T-helper 22 cell (primary cell): ENCODE data around the gene THBS4.

Experiments
- DNase-seq: peaks from one replicate; pipeline ENCODE4 v3.0.0-alpha.2; 2020; ENCODE audit warnings: low read depth

THBS4 gene

GRCh38 chr5:80048084-80048780 is 13.1 kb downstream of the THBS4 start:
- DNase-seq = no peak

GRCh38 chr5:80052464-80052863 is 17.3 kb downstream of the THBS4 start:
- DNase-seq = no peak

DNA sequence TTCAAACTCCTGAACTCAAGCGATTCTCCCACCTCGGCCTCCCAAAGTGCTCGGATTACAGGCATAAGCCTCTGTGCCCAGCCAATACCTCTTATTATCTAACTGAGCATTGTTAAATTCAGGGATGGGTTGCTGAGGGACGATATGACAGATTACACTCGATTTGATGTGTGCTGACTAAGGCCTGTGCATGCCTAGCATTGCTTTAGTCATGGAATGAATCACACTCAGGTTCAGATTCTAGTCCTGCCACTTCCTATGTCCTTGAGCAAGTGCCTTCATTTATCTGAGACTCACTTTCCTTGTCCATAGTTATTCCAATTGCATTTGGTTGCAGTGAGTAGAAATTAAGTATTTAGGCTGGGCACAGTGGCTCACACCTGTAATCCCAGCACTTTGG is 19.5 kb downstream of the THBS4 start:
- DNase-seq = no peak

DNA sequence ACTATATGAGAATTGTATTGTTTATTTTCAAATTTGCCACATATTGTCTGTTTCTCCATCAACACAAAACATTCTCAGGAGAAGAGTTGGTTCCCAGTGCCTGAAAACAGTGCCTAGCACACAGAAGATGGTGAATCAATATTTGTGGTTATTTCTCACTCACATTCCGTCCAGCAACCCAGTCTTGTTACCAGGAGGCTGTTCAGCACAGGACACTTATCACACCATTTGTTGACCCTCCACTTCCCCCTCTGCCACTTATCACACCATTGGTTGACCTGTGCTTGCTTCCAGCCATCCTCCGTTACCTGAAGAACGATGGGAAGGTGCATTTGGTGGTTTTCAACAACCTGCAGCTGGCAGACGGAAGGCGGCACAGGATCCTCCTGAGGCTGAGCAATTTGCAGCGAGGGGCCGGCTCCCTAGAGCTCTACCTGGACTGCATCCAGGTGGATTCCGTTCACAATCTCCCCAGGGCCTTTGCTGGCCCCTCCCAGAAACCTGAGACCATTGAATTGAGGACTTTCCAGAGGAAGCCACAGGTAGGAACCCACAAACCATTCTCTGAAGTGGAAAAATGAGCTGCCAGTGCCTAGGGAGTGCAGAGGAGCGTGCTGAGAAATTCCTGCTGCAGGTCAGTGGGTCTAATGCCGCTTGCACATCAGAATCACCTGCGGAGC is 20.5 kb downstream of the THBS4 start:
- DNase-seq = no peak

DNA sequence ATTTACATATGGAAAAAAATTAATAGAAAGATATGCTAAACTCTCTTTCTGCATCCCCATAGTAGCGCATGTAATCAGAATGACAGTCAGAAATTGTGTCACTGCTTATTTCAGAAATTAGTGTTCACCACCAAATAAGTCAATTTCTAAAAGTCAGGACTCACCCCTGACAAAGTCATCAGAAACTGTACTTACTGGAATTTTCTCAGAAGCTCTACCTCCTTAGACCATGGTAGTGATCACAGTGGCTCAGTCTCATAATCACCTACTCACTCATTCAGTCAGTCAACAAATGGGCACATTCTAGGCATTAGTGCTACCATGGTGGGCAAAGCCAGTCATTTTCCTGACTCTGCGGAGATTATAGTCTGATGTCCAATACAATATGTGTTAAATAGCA is 22.0 kb downstream of the THBS4 start:
- no peak for DNase-seq

DNA sequence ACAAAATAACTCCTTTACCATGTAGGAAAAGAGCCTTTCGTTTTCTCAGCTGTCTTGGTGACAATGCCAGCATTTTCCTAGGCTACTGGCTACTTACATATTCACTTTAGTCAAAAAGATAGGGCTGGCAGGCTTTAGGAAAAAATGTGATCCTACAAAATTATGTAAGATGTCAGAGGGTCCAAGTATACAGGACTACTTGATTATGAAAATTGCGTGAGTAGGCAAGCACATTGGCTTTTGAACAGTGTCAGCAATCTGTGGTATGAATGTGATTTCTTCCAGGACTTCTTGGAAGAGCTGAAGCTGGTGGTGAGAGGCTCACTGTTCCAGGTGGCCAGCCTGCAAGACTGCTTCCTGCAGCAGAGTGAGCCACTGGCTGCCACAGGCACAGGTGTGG is 22.8 kb downstream of the THBS4 start:
- no peak for DNase-seq

GRCh38 chr5:80059354-80059980 is 24.3 kb downstream of the THBS4 start:
- no peak for DNase-seq

DNA sequence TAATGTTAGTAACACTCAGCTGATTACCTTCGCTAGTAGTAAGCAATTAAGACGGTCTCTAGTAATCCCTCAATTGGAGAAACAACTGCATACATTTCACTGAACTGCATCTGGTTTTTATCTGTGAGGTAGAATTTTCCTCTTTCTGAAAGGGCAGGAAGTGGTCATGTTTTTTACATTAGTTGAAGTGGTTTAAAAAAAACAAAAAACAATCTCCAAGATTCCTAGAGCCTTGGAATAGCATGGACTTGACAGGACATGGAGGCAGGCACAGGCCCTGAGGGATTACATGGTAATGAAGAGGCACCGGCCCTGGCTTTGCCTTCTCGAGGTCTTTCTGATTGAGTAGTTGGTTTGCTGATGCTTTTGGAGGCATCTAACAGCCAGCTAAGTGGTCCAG is 25.8 kb downstream of the THBS4 start:
- DNase-seq = no peak

- no peak for DNase-seq
Observed at GRCh38 chr5:80061547-80061946, 26.4 kb downstream of the THBS4 start.

DNA sequence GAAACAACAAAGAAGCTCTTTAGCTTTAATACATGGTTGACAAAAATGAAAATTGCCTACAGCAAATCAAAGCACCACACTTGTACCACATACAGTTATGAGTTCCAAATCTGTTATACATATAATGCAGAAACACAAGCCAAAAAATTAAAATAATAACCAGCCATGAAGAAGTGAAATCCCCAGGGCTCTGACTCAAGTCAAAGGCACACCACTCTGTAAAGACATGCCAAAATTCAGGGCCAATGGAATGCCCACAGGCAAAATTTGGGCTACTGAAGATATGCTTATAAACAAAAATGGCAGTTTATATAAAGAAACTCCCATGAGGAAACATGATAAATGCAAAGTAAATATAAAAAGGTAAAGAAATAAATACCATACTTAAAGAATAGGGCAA is 29.0 kb downstream of the THBS4 start:
- DNase-seq = no peak

- DNase-seq = no peak
Observed at GRCh38 chr5:80067016-80067415, 31.9 kb downstream of the THBS4 start.

DNA sequence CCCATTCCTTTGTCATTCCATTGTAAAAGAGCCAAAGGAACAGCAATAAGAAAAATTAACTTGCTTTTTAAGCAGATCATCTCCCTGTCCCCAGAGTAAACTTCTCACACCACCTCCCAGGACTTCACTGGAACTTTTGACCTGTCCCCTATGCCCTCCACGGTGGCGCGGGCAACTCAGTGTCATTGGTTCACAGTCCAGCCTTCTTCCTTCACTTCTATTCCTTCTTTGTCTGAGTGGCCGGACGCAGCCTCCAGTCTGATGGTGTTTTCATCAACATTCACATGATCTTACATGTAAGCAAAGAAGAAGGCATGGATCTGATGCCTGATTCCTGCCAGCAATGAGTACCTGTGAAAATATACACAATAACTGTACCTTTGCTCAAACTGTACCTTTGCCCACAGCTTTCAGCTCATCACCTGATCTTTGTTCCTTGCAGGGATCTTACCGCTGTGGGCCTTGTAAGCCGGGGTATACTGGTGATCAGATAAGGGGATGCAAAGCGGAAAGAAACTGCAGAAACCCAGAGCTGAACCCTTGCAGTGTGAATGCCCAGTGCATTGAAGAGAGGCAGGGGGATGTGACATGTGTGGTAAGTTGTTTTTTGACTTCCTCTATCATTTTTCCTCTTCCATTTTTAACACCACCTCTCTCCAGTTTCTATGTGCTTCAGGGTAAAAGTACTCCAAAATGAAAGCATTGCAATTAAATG is 32.5 kb downstream of the THBS4 start:
- DNase-seq = no peak

DNA sequence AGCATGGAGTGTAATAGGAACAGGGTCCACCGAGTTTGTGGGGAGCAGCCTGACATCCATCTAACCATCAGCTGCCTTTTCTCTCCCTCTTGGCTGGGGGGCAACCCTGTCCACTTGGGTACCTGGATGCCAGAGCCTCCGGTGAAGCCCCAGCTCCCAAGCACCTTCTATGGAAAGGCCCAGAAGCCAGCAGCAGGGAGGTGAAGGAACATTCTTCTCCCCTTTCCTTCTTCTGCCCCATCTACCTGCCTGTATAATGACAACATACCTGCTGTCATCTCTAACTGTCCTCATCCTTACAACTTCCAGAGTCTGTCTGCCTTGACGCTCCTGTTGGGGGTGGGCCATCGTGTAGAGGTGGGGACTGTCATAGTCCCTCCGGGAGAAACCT is 33.1 kb downstream of the THBS4 start:
- DNase-seq = no peak

DNA sequence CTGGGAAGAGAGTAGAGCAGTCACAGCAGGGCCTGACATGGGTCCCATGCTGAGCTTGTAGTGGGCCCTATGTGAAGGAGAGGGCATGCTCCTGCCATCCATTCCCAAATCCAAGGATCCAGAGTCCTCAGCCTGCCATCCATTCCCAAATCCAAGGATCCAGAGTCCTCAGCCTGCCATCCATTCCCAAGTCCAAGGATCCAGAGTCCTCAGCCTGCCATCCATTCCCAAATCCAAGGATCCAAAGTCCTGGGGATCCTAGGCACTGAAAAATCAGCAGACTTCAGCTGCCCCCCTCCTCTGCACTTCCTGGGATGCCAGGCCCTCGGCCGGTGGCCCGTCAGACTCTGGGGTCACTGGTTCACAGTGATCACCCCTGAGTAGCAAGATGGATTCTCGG is 33.6 kb downstream of the THBS4 start:
- DNase-seq = no peak

DNA sequence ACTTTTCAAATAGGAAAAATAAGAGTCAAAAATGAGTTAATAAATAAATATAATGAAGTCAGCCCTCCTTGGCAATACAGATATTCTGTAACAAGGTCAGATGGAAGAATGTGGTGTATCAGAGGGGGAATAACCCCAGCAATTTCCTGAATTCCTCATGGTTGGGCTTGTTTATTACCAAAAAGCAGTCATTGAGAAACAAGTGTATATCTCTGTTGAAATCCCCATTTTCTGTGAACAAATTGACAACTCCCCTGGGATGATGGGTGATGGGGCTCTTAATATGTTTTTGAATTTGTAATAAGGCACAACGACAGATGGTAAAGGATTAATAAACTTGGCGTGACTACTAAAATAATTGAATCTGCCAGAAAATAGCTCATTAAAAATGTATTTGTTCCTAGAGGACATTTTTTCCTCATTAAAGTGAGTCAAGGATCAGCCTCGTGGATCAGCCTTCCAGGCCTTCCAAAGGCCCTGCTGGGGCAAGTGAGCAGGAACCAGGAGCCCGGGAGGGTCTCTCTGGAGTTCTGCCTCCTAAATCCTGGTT is 34.2 kb downstream of the THBS4 start:
- DNase-seq = no peak

GRCh38 chr5:80069918-80070318 is 34.8 kb downstream of the THBS4 start:
- no peak for DNase-seq

GRCh38 chr5:80070338-80071056 is 35.3 kb downstream of the THBS4 start:
- DNase-seq = no peak

DNA sequence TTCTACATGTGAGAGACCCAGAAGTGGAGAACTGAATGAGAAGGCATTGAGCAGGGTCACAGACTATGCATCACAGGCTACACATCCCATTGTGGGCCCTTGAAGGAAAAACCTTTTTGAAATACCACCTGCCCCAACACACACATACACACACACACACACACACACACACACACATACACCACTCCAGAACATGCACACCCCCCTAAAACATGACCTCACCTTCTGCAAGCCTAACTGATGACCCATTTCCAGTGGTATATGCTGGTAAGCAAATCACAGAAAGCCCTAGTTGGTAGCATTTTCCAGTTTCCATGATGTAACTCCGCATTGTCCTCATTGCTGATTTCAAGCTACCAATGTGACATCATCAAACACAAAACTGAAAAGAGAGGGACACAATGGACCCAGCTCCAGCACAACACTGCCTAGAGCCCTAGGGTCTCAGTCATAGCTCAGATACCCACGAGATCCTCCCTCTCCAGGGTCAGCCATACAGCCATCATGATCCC is 36.4 kb downstream of the THBS4 start:
- no peak for DNase-seq

DNA sequence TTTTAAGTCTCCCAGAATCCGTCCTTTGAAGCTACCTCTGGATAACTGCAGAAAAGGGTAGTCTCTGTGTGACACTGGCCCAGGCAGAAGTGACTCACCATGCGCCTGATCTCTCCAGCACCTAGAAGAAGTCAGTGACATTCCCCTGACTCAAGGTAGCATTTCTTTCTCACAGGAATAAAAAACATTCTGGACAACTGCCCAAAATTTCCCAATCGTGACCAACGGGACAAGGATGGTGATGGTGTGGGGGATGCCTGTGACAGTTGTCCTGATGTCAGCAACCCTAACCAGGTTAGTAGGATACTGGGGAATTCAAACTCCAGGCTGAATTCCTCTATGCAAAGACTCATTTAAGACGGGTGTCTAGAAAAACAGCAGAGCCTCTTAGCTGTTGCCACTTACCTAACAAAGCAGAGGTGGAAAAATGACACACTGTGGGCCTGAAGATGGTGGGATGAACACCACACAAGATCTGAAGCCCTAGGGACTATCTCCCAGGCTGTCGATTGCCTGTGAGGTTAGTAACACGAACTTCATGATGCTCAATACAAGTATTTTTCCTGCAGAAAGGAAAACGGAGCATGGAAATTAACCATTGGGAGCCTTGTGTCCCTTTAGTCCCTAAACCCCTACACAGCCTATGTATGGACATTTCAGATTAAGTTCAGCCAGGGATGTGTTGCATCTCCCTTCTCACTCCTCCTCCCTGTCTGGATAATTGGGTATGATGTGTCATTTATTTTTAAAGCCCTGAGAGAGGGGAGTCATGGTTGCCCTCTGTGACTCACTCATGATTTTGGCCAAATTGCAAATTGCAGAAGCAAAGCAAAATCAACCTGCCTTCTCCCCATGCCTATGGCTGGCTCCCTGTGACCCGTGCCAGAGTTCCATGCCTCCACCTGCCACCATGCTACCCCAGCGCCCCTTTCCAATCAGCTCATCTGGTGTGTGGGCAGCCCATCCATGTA is 37.2 kb downstream of the THBS4 start:
- no peak for DNase-seq
